CD4-positive, alpha-beta T cell (primary cell): Measurements from ENCODE around the gene ARVCF. TPM values are rescaled to one million over a fixed set of nuclear protein-coding genes. Genes with fewer than 3 reads are reported as not detected.

Experiments
- ATAC-seq: fragments of 200-7000 bp; cut with Tn5 transposase; one replicate; pipeline ENCODE4 v1.10.0; 2022; ENCODE audit warnings: mild to moderate bottlenecking; ENCODE audit not compliant: poor library complexity
- CTCF ChIA-PET: fragments of 350-600 bp; sonication (Branson Sonifier 250); formaldehyde crosslinking; loops from one replicate; lab custom pipeline; 2021; ENCODE audit warnings: antibody characterized with exemption, inconsistent platforms; lab: Charles Lee
- POLR2A ChIA-PET: fragments of 350-600 bp; sonication (Branson Sonifier 250); formaldehyde crosslinking; loops from one replicate; lab custom pipeline; 2021; ENCODE audit warnings: antibody characterized with exemption, inconsistent platforms; lab: Charles Lee
- DNase-seq, 14 experiments: peaks; one replicate each; pipeline ENCODE4 v3.0.0-alpha.2; 2013 to 2020; ENCODE audit warnings: mixed read lengths in 2 of 14
- H3K27ac ChIP-seq, 2 donors: one replicate each; pipeline versions ENCODE4 v1.5.1 to v1.7.0; 2013; ENCODE audit warnings: low read length in 2 of 2, low read depth in 1 of 2, mild to moderate bottlenecking in 1 of 2
- H3K27me3 ChIP-seq, 2 experiments: 1 replicate in 1 of 2; 2 replicates in 1 of 2; pipeline versions ENCODE4 v1.6.1 to v1.7.0; 2013; ENCODE audit warnings: low read length in 2 of 2, control low read depth in 1 of 2, mild to moderate bottlenecking in 1 of 2, moderate library complexity in 1 of 2; ENCODE audit not compliant: insufficient read depth in 2 of 2, control insufficient read depth in 1 of 2
- H3K36me3 ChIP-seq: one replicate; pipeline ENCODE4 v1.6.1; 2013; ENCODE audit warnings: low read length, control low read depth; ENCODE audit not compliant: insufficient read depth
- H3K4me1 ChIP-seq: one replicate; pipeline ENCODE4 v1.6.1; 2013; ENCODE audit warnings: low read length, control low read depth; ENCODE audit not compliant: insufficient read depth
- H3K4me3 ChIP-seq: one replicate; pipeline ENCODE4 v1.5.1; 2013; ENCODE audit warnings: mild to moderate bottlenecking, low read length, moderate library complexity
- H3K9me3 ChIP-seq, 2 experiments: 1 replicate in 1 of 2; 2 replicates in 1 of 2; pipeline versions ENCODE4 v1.6.1 to v1.7.0; 2013; ENCODE audit warnings: low read length in 2 of 2, mild to moderate bottlenecking in 2 of 2, control low read depth in 1 of 2, moderate library complexity in 1 of 2; ENCODE audit not compliant: control insufficient read depth in 1 of 2, insufficient read depth in 1 of 2
- H3K27ac Mint-ChIP-seq: one replicate; pipeline ENCODE4 v1.8.0; 2020; ENCODE audit warnings: mixed read lengths
- H3K27me3 Mint-ChIP-seq: one replicate; pipeline ENCODE4 v1.8.0; 2021; ENCODE audit warnings: mixed read lengths
- H3K36me3 Mint-ChIP-seq: one replicate; pipeline ENCODE4 v1.8.0; 2021; ENCODE audit warnings: low read depth, mixed read lengths
- H3K4me1 Mint-ChIP-seq: one replicate; pipeline ENCODE4 v1.8.0; 2021; ENCODE audit warnings: low read depth, mixed read lengths
- H3K4me3 Mint-ChIP-seq: one replicate; pipeline ENCODE4 v1.8.0; 2020; ENCODE audit warnings: mild to moderate bottlenecking, mixed read lengths
- H3K9me3 Mint-ChIP-seq: one replicate; pipeline ENCODE4 v1.8.0; 2020; ENCODE audit warnings: mixed read lengths
- CTCF ChIP-seq: fragments of 200-600 bp; IDR thresholded peaks from one replicate; pipeline ENCODE4 v1.8.0; 2022; ENCODE audit warnings: antibody characterized with exemption, mild to moderate bottlenecking
- intact Hi-C, 2 experiments: fragments of 100-400 bp; cut with DNase I in 1 of 2; cut with micrococcal nuclease in 1 of 2; formaldehyde crosslinking; loops; one replicate each; pipeline versions ENCODE4 v1.15.1 to v1.9.0; 2023 to 2025; cut with DNase I, micrococcal nuclease
- total RNA-seq, 174 experiments: library from RNA in 2 of 174; stranded (reverse) in 2 of 174; gene quantifications; one replicate each; pipeline ENCODE4 v1.2.3 and lab custom pipeline; 2021 to 2026

The ARVCF gene
- total RNA-seq, 2 experiments from 2014 or later, result 2.2 to 2.5 TPM

GRCh38 chr22:19991645-19992451, 24.8 kb downstream of the ARVCF start:
- Mint-ChIP-seq H3K4me1 (no peaks in the 10 kb centered on the region), H3K27me3 (no peaks in the 10 kb centered on the region), H3K4me3 (no peak overlapping the region), H3K36me3 (no peaks in the 10 kb centered on the region), H3K27ac (no peak overlapping the region), H3K9me3 (no peaks in the 10 kb centered on the region)
- intact Hi-C loops, result no loop called here
- H3K36me3 ChIP-seq, result no peaks in the 10 kb centered on the region
- no peak for ATAC-seq
- H3K27me3 ChIP-seq, result no peaks in the 10 kb centered on the region
- CTCF ChIA-PET, result no interaction called here
- H3K9me3 ChIP-seq, result no peaks in the 10 kb centered on the region
- H3K27ac ChIP-seq, result no peak overlapping the region
- no peak for TF ChIP-seq CTCF
- H3K4me1 ChIP-seq, result peaks cover 5% of the 10 kb centered on the region
- no peak for DNase-seq
- no peak overlapping the region for H3K4me3 ChIP-seq
- POLR2A ChIA-PET, result no interaction called here

- Mint-ChIP-seq H3K4me3 (no peak overlapping the region), H3K27ac (no peak overlapping the region), H3K9me3 (no peaks in the 10 kb centered on the region), H3K27me3 (no peaks in the 10 kb centered on the region), H3K4me1 (no peaks in the 10 kb centered on the region), H3K36me3 (no peaks in the 10 kb centered on the region)
- DNase-seq (no peak), ATAC-seq (no peak)
- H3K9me3 ChIP-seq, result no peaks in the 10 kb centered on the region
- CTCF ChIA-PET, result no interaction called here
- H3K27me3 ChIP-seq, result no peaks in the 10 kb centered on the region
- H3K27ac ChIP-seq, result no peak overlapping the region
- POLR2A ChIA-PET, result no interaction called here
- no peak overlapping the region for H3K4me3 ChIP-seq
- intact Hi-C loops, result no loop called here
- TF ChIP-seq CTCF, result no peak
- peaks cover 10% of the 10 kb centered on the region for H3K4me1 ChIP-seq
- H3K36me3 ChIP-seq, result no peaks in the 10 kb centered on the region
Measured at GRCh38 chr22:19991395-19991644, 25.3 kb downstream of the ARVCF start.

GRCh38 chr22:19990609-19991394, 25.8 kb downstream of the ARVCF start:
- no peak for ATAC-seq
- TF ChIP-seq CTCF, result no peak
- peaks cover 15% of the 10 kb centered on the region for H3K4me1 ChIP-seq
- Mint-ChIP-seq H3K27me3 (no peaks in the 10 kb centered on the region), H3K27ac (no peak overlapping the region), H3K36me3 (no peaks in the 10 kb centered on the region), H3K4me3 (no peak overlapping the region), H3K9me3 (no peaks in the 10 kb centered on the region), H3K4me1 (no peaks in the 10 kb centered on the region)
- DNase-seq, result no peak
- H3K9me3 ChIP-seq, result no peaks in the 10 kb centered on the region
- CTCF ChIA-PET, result no interaction called here
- H3K27me3 ChIP-seq, result no peaks in the 10 kb centered on the region
- H3K27ac ChIP-seq, result no peak overlapping the region
- H3K4me3 ChIP-seq, result no peak overlapping the region
- intact Hi-C loops, result no loop called here
- POLR2A ChIA-PET, result no interaction called here
- H3K36me3 ChIP-seq, result no peaks in the 10 kb centered on the region
